Loucy (cell line): Measurements from ENCODE around the gene PGF.

Experiments used
- H2AFZ ChIP-seq: fragments of 200-600 bp; sonication (generic); 2 replicates; pipeline ENCODE4 v1.6.0; 2016; ENCODE audit warnings: antibody characterized with exemption, mild to moderate bottlenecking, low read length, moderate library complexity
- H3F3A ChIP-seq: fragments of 200-600 bp; 2 replicates; pipeline ENCODE4 v1.6.0; 2016; ENCODE audit warnings: antibody characterized with exemption, low read depth, mild to moderate bottlenecking
- H3K27me3 ChIP-seq: fragments of 200-600 bp; sonication (generic); 2 replicates; pipeline ENCODE4 v1.6.1; 2014; ENCODE audit warnings: low read length, mild to moderate bottlenecking; ENCODE audit not compliant: insufficient read depth, poor library complexity, severe bottlenecking
- H3K36me3 ChIP-seq: fragments of 200-600 bp; sonication (generic); 2 replicates; pipeline ENCODE4 v1.6.1; 2016; ENCODE audit warnings: low read length; ENCODE audit not compliant: insufficient read depth
- H3K4me1 ChIP-seq: fragments of 200-600 bp; sonication (generic); 2 replicates; pipeline ENCODE4 v1.5.1; 2014; ENCODE audit warnings: low read length, mild to moderate bottlenecking; ENCODE audit not compliant: insufficient read depth, poor library complexity, severe bottlenecking
- H3K4me2 ChIP-seq: fragments of 200-600 bp; sonication (generic); 2 replicates; pipeline ENCODE4 v1.6.0; 2014; ENCODE audit warnings: antibody characterized with exemption, low read length, low read depth, mild to moderate bottlenecking; ENCODE audit not compliant: poor library complexity, severe bottlenecking
- H3K4me3 ChIP-seq: fragments of 200-600 bp; sonication (generic); 2 replicates; pipeline ENCODE4 v1.5.1; 2014; ENCODE audit warnings: low read length, mild to moderate bottlenecking, mixed read lengths; ENCODE audit not compliant: poor library complexity, severe bottlenecking
- H3K79me2 ChIP-seq: fragments of 200-600 bp; sonication (generic); 2 replicates; pipeline ENCODE4 v1.6.1; 2014; ENCODE audit warnings: low read length; ENCODE audit not compliant: insufficient read depth
- H3K9ac ChIP-seq: fragments of 200-600 bp; sonication (generic); 2 replicates; pipeline ENCODE4 v1.6.0; 2014; ENCODE audit warnings: mild to moderate bottlenecking, low read depth, low read length, moderate library complexity; ENCODE audit not compliant: poor library complexity, severe bottlenecking
- H3K9me2 ChIP-seq: fragments of 200-600 bp; sonication (generic); replicated peaks from 2 replicates; pipeline ENCODE4 v1.6.1; 2016; ENCODE audit warnings: low read depth, low read length, mixed read lengths
- H3K9me3 ChIP-seq: fragments of 200-600 bp; sonication (generic); 2 replicates; pipeline ENCODE4 v1.6.1; 2014; ENCODE audit warnings: mild to moderate bottlenecking, antibody characterized with exemption, low read length, low read depth; ENCODE audit not compliant: insufficient read depth
- H4K20me1 ChIP-seq: fragments of 200-600 bp; sonication (generic); 2 replicates; pipeline ENCODE4 v1.6.0; 2014; ENCODE audit warnings: antibody characterized with exemption, low read length, mild to moderate bottlenecking; ENCODE audit not compliant: insufficient read depth, poor library complexity, severe bottlenecking
- CTCF ChIP-seq: fragments of 200-600 bp; sonication (generic); conservative IDR thresholded peaks from 2 replicates; pipeline ENCODE4 v1.5.1; 2014; ENCODE audit warnings: mild to moderate bottlenecking, antibody characterized with exemption, low read length
- EZH2phosphoT487 ChIP-seq: fragments of 200-600 bp; IDR thresholded peaks from 2 replicates; pipeline ENCODE4 v1.6.1; 2018; ENCODE audit warnings: antibody characterized with exemption, mild to moderate bottlenecking, moderate library complexity, borderline replicate concordance

The PGF gene

GRCh38 chr14:74952180-74952665 lies 3.2 kb downstream of the PGF start:
- TF ChIP-seq CTCF (no peak), EZH2phosphoT487 (no peak)
- Histone ChIP-seq H3K4me1 (peaks cover 9% of the 10 kb centered on the region), H3K4me3 (no peak overlapping the region), H3F3A (no peaks in the 10 kb centered on the region), H3K36me3 (no peaks in the 10 kb centered on the region), H3K9ac (no peak overlapping the region), H3K4me2 (no peak overlapping the region), H3K27me3 (no peaks in the 10 kb centered on the region), H3K79me2 (no peaks in the 10 kb centered on the region), H3K9me3 (no peaks in the 10 kb centered on the region), H3K9me2 (no peaks in the 10 kb centered on the region), H2AFZ (no peak overlapping the region), H4K20me1 (no peaks in the 10 kb centered on the region)

GRCh38 chr14:74951443-74952179 lies 3.8 kb downstream of the PGF start:
- no peaks in the 10 kb centered on the region for H3K27me3 ChIP-seq
- H3F3A ChIP-seq: no peaks in the 10 kb centered on the region
- H3K9me3 ChIP-seq: no peaks in the 10 kb centered on the region
- no peaks in the 10 kb centered on the region for H4K20me1 ChIP-seq
- H2AFZ ChIP-seq: no peak overlapping the region
- H3K4me2 ChIP-seq: no peak overlapping the region
- no peak overlapping the region for H3K4me3 ChIP-seq
- H3K36me3 ChIP-seq: no peaks in the 10 kb centered on the region
- no peak for TF ChIP-seq EZH2phosphoT487
- TF ChIP-seq CTCF: no peak
- H3K9me2 ChIP-seq: no peaks in the 10 kb centered on the region
- no peaks in the 10 kb centered on the region for H3K79me2 ChIP-seq
- H3K9ac ChIP-seq: no peak overlapping the region
- peaks cover 12% of the 10 kb centered on the region for H3K4me1 ChIP-seq

- Histone ChIP-seq H3K4me1 (peaks cover 14% of the 10 kb centered on the region), H3K27me3 (no peaks in the 10 kb centered on the region), H3K36me3 (no peaks in the 10 kb centered on the region), H3K4me3 (no peak overlapping the region), H4K20me1 (no peaks in the 10 kb centered on the region), H2AFZ (no peak overlapping the region), H3K9me3 (no peaks in the 10 kb centered on the region), H3K9me2 (no peaks in the 10 kb centered on the region), H3F3A (no peaks in the 10 kb centered on the region), H3K9ac (no peak overlapping the region), H3K79me2 (no peaks in the 10 kb centered on the region), H3K4me2 (no peak overlapping the region)
- TF ChIP-seq CTCF: no peak
Observed at GRCh38 chr14:74950795-74951442, 4.5 kb downstream of the PGF start.
